ENCODE results near the gene FKBP5. TPM values are rescaled to one million over a fixed set of nuclear protein-coding genes. Genes with fewer than 3 reads are reported as not detected.

Gene FKBP5
- polyA plus RNA-seq (2011; rRNA removed) (6.9 and 7.6 TPM in 2 replicates), polyA minus RNA-seq (2011; rRNA and poly(A)+ RNA removed) (3.3 and 4.0 TPM in 2 replicates)

GRCh38 chr6:35688605-35689322, at the start of gene FKBP5:
FKBP5 (minus strand) TSS chr6:35688915; CDS start chr6:35642824, 46,091 bp downstream.
- H3K9me3 ChIP-seq (ENCODE audit: control insufficient read depth, insufficient read depth, low read length), result peaks cover 5% of the 10 kb centered on the region; the same call in 1 of the 2 replicates
- ChIA-PET POLR2A (interaction anchor here (0.6 kb wide), 1 partner anchor 98 kb away, joined by 8 read pairs; no protein-coding TSS in a partner anchor), CTCF (no interaction called here)
- peak within 1 kb of the TSS; percentile 75 for H3K4me3 ChIP-seq (ENCODE audit: low read depth, low read length)
- no peak within 1 kb of the TSS for H3K27ac ChIP-seq (ENCODE audit: low read depth, low read length)
- no peak for TF ChIP-seq CTCF (IDR thresholded peaks at IDR 0.05; ENCODE audit: low read depth, low read length)
- no peaks in the 10 kb centered on the region for H3K27me3 ChIP-seq (ENCODE audit: control insufficient read depth, insufficient read depth, low read length)
- peak; percentile 67 for DNase-seq (ENCODE audit: low read depth, low spot score)

GRCh38 chr6:35737413-35738211, 48.9 kb upstream of the FKBP5 start:
- H3K27ac ChIP-seq (ENCODE audit: low read depth, low read length), result no peak overlapping the region
- ChIA-PET CTCF (interaction anchor here (0.6 to 7.6 kb wide), 35 partner anchors 10 to 357 kb away, joined by 3 to 143 read pairs (median 6); no protein-coding TSS in a partner anchor), POLR2A (interaction anchor here (0.6 kb wide), 2 partner anchors 130 to 247 kb away, joined by 3 to 6 read pairs; no protein-coding TSS in a partner anchor)
- peak; percentile 91 for TF ChIP-seq CTCF (IDR thresholded peaks at IDR 0.05; ENCODE audit: low read depth, low read length)
- DNase-seq (ENCODE audit: low read depth, low spot score), result peak; percentile 77
- H3K4me3 ChIP-seq (ENCODE audit: low read depth, low read length), result no peak overlapping the region
- H3K27me3 ChIP-seq (ENCODE audit: control insufficient read depth, insufficient read depth, low read length), result peaks cover 4% of the 10 kb centered on the region
- no peaks in the 10 kb centered on the region for H3K9me3 ChIP-seq (ENCODE audit: control insufficient read depth, insufficient read depth, low read length)

GRCh38 chr6:35736982-35737412, 48.3 kb upstream of the FKBP5 start, which contains the start of gene ARMC12:
ARMC12 (plus strand) TSS chr6:35737032; CDS start chr6:35737109, 77 bp downstream.
- CTCF ChIA-PET, result interaction anchor here (0.6 to 7.6 kb wide), 43 partner anchors 10 to 471 kb away, joined by 3 to 143 read pairs (median 5); no protein-coding TSS in a partner anchor
- POLR2A ChIA-PET, result interaction anchor here (0.6 kb wide), 2 partner anchors 129 to 247 kb away, joined by 3 to 6 read pairs; no protein-coding TSS in a partner anchor

GRCh38 chr6:35736253-35736894, 47.7 kb upstream of the FKBP5 start:
- peak; percentile 95 for TF ChIP-seq CTCF (IDR thresholded peaks at IDR 0.05; ENCODE audit: low read depth, low read length)
- Histone ChIP-seq H3K27ac (ENCODE audit: low read depth, low read length) (no peak overlapping the region), H3K4me3 (ENCODE audit: low read depth, low read length) (no peak overlapping the region), H3K27me3 (ENCODE audit: control insufficient read depth, insufficient read depth, low read length) (peaks cover 4% of the 10 kb centered on the region), H3K9me3 (ENCODE audit: control insufficient read depth, insufficient read depth, low read length) (no peaks in the 10 kb centered on the region; the same call in 1 of the 2 replicates)
- ChIA-PET POLR2A (interaction anchor here (0.5 to 0.6 kb wide), 2 partner anchors 40 to 148 kb away, joined by 3 to 6 read pairs; no protein-coding TSS in a partner anchor), CTCF (interaction anchor here (0.6 to 7.6 kb wide), 38 partner anchors 10 to 470 kb away, joined by 3 to 143 read pairs (median 5); no protein-coding TSS in a partner anchor)
- no peak for DNase-seq (ENCODE audit: low read depth, low spot score)

More at GRCh38 chr6:35736982-35737412, 48.3 kb upstream of the FKBP5 start, which contains the start of gene ARMC12:
- Histone ChIP-seq H3K27me3 (ENCODE audit: control insufficient read depth, insufficient read depth, low read length) (peaks cover 4% of the 10 kb centered on the region), H3K4me3 (ENCODE audit: low read depth, low read length) (no peak within 1 kb of the TSS), H3K27ac (ENCODE audit: low read depth, low read length) (no peak within 1 kb of the TSS), H3K9me3 (ENCODE audit: control insufficient read depth, insufficient read depth, low read length) (no peaks in the 10 kb centered on the region)
- DNase-seq (ENCODE audit: low read depth, low spot score), result no peak
- no peak for TF ChIP-seq CTCF (IDR thresholded peaks at IDR 0.05; ENCODE audit: low read depth, low read length)
